ENCODE results near the gene LRRC75B.
"Not testable (repeated sequence)": the region's sequence is repeated elsewhere in the genome, so short reads cannot be mapped to it uniquely, and the experiment has no call there.

- TF ChIP-seq POLR2A, CTCF (IDR thresholded peaks at IDR 0.05): not testable (repeated sequence)
These were observed 29.7 kb upstream of the LRRC75B start for GRCh38 chr22:24622596-24622995.

Measured in esophagus squamous epithelium (tissue), 4 donors.